Astrocyte of the spinal cord (primary cell): Measurements from ENCODE around the gene PROM2.

Source experiments
- DNase-seq: peaks from one replicate; pipeline ENCODE4 v3.0.0; 2011; ENCODE audit warnings: low read depth, low spot score
- H3K4me3 ChIP-seq: 2 replicates; pipeline ENCODE4 v1.5.1; 2011; ENCODE audit warnings: low read depth, mild to moderate bottlenecking, low read length, moderate library complexity
- in situ Hi-C: cut with HindIII; loops from 2 replicates; pipeline ENCODE4 v1.10.0; 2017; ENCODE audit warnings: low sequenced_read_pairs
- TF ChIP-seq, protein P1 (sequence below): IDR thresholded peaks from 2 replicates; pipeline ENCODE4 v1.5.1; 2012; ENCODE audit warnings: low read depth, mild to moderate bottlenecking, low read length, inconsistent platforms

The PROM2 gene

GRCh38 chr2:95284886-95285541, 10.8 kb downstream of the PROM2 start:
- TF ChIP-seq, protein P1, sequence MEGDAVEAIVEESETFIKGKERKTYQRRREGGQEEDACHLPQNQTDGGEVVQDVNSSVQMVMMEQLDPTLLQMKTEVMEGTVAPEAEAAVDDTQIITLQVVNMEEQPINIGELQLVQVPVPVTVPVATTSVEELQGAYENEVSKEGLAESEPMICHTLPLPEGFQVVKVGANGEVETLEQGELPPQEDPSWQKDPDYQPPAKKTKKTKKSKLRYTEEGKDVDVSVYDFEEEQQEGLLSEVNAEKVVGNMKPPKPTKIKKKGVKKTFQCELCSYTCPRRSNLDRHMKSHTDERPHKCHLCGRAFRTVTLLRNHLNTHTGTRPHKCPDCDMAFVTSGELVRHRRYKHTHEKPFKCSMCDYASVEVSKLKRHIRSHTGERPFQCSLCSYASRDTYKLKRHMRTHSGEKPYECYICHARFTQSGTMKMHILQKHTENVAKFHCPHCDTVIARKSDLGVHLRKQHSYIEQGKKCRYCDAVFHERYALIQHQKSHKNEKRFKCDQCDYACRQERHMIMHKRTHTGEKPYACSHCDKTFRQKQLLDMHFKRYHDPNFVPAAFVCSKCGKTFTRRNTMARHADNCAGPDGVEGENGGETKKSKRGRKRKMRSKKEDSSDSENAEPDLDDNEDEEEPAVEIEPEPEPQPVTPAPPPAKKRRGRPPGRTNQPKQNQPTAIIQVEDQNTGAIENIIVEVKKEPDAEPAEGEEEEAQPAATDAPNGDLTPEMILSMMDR: no peak
- no peak overlapping the region for H3K4me3 ChIP-seq
- no peak for DNase-seq
- in situ Hi-C loops: no loop called here

DNA sequence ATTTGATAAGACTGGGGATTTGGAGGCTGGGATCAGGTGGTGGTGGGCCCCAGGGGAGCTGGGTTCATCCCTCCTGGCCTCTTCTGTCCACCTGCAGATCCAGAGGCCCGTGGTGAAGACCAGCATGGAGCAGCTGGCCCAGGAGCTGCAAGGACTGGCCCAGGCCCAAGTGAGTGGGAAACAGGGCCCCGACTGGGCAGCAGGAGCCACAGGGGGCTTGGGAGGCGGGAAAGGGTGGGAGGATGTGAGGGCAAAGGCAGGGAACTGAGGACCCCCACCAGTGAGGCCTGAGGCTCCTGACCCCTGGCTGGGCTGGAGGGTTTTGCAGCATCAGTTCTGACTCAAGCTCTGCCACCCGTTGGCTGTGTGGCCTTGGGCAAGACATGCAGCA, 11.3 kb downstream of the PROM2 start:
- no peak overlapping the region for H3K4me3 ChIP-seq
- DNase-seq: no peak
- TF ChIP-seq, protein P1: no peak
- in situ Hi-C loops: no loop called here

DNA sequence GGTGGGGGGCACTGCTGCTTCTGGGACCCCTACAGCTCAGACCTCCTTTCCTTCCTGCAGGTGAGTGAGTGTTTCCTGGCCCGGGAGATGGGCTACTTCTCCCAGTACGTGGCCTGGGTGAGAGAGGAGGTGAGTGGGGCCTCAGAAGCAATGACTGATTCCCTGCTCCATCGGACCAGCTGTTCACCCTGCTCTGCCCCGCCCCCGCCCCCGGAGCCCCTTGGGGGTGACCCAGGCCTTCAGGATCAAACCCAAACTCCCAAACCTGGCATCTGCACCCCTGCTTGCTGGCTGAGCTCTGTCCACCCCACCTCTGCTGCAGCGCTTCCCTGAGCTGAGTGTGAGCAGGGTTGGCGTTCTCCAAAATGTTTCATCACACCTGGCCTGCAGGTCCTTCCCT, 13.1 kb downstream of the PROM2 start:
- TF ChIP-seq, protein P1: no peak
- in situ Hi-C loops: no loop called here
- DNase-seq: no peak
- no peak overlapping the region for H3K4me3 ChIP-seq

DNA sequence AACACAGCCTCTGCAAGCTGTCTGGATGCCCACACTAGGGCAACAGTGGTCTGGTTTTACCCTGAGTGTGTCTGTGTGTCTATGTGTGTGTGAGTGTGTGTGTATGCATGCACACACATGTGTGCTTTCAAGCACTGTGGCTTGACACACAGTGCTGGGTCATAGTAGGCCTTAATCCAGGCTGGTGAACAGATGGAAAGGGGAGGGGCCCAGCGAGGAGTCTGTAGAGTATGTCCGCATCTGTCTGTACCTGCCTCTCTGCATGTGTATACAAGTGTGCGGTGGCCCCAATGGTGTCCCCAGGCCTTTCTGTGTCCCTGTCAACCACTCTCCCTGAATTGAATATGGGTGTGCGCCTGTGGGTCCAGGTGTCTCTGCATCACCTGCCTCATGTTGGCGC, 13.6 kb downstream of the PROM2 start:
- in situ Hi-C loops: no loop called here
- no peak for DNase-seq
- H3K4me3 ChIP-seq: no peak overlapping the region
- TF ChIP-seq, protein P1: no peak

GRCh38 chr2:95289253-95289652, 15.0 kb downstream of the PROM2 start:
- no peak overlapping the region for H3K4me3 ChIP-seq
- in situ Hi-C loops: no loop called here

DNA sequence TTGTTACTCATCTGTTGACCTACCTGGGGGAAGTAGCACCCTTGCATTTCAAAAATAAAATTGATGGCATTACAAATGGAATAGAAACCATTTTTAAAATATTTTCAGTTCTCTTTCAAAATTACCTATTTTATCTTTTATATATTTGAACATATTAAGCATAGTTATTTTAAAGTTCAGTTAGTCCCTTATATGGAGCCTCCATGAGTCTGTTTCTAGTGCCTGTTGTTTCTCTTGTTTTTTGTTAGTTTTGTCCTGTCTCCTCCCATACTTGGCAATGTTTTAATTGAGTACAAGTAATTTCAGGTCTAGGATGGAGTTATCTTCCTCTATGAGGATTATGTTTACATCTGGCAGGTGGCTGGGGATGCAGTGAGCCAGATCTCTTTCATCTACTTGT, 17.0 kb downstream of the PROM2 start:
- no peak overlapping the region for H3K4me3 ChIP-seq
- TF ChIP-seq, protein P1: no peak
- no peak for DNase-seq
- in situ Hi-C loops: no loop called here

More at GRCh38 chr2:95289253-95289652, 15.0 kb downstream of the PROM2 start:
- TF ChIP-seq, protein P1: no peak
- DNase-seq: no peak
